ENCODE results near the gene XPA.

XPA gene

DNA sequence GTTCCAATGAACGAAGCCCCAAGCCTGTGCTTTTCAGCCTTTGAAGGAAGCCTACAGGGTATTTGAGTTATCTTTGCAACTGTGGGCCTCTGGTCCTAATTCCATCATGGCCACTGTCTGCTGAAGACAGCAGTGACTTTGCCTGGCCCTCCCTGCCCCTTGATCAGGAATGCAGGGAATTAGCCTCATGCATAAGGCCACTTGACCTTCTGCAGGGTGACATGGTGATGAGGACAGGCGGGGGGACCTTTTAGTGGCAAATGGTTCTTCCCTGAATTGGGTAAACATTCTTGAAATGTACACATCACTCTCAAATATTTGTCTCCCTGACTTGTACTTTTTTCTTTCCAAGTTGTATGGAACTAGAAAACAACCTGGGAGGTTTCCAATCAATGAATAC is 25.2 kb upstream of the XPA start:
- H3K9me3 ChIP-seq (ENCODE audit: control insufficient read depth, insufficient read depth, low read depth, low read length), result 0 out of 2 replicates have a peak, but pooled peaks cover 6% of the 10 kb centered on the region

DNA sequence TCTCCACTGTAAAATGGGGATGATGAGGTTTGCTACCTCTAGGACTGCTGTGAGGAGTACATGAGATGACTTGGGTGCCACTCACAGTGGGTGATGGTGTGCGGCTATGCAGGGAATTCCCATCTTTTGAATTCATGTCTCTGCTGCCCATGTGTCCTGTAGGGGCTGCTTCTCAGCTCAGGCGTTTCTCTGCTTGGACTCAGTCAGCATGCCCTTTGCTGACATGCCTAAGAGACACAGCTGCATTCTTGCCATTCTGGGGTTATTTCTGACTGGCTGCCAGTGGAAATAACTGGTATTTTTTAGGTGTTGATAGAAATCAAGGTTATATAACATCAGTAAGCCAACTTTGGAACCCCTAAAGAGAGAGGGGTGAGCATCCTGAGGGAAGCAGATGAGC is 24.3 kb upstream of the XPA start:
- H3K36me3 ChIP-seq (ENCODE audit: control insufficient read depth, insufficient read depth, low read length), result no peaks in the 10 kb centered on the region
- 0 out of 2 replicates have a peak, but pooled peaks cover 6% of the 10 kb centered on the region for H3K9me3 ChIP-seq (ENCODE audit: control insufficient read depth, insufficient read depth, low read depth, low read length)
- no peak overlapping the region for H3K4me3 ChIP-seq (ENCODE audit: low read depth, low read length)
- H3K27me3 ChIP-seq (ENCODE audit: control insufficient read depth, insufficient read depth, low read length), result peaks cover 8% of the 10 kb centered on the region
- no peak overlapping the region for H3K27ac ChIP-seq (ENCODE audit: low read depth, low read length)
- no peaks in the 10 kb centered on the region for H3K4me1 ChIP-seq (ENCODE audit: control insufficient read depth, insufficient read depth, low read length)
- H3K9ac ChIP-seq (ENCODE audit: low read length), result no peak overlapping the region

More for the DNA sequence above, 25.2 kb upstream of the XPA start:
- H3K27me3 ChIP-seq (ENCODE audit: control insufficient read depth, insufficient read depth, low read length), result peaks cover 8% of the 10 kb centered on the region
- H3K9ac ChIP-seq (ENCODE audit: low read length), result no peak overlapping the region
- no peak overlapping the region for H3K4me3 ChIP-seq (ENCODE audit: low read depth, low read length)
- no peaks in the 10 kb centered on the region for H3K4me1 ChIP-seq (ENCODE audit: control insufficient read depth, insufficient read depth, low read length)
- H3K36me3 ChIP-seq (ENCODE audit: control insufficient read depth, insufficient read depth, low read length), result no peaks in the 10 kb centered on the region
- H3K27ac ChIP-seq (ENCODE audit: low read depth, low read length), result no peak overlapping the region

DNA sequence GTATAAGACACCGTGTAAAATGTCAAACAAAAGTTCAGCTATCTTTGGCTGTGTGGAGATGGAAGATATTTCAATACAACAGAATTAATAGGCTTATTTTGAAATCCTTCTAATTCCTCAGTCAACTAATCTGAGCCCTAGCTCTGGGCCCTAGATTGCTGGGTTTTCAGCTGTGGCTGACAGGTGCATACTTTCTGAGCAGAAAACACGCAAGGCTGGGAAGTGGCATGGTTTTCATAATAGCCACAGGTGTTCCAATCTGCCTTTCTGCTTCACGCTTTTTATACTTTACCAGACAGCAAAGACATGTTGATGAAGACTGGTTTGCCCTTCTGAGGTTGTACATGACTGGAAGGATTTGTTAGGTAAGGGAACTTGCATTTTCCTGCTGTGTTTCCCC is 20.7 kb upstream of the XPA start:
- Histone ChIP-seq H3K9me3 (ENCODE audit: control insufficient read depth, insufficient read depth, low read depth, low read length) (0 out of 2 replicates have a peak, but pooled peaks cover 6% of the 10 kb centered on the region), H3K4me1 (ENCODE audit: control insufficient read depth, insufficient read depth, low read length) (peaks cover 7% of the 10 kb centered on the region), H3K27me3 (ENCODE audit: control insufficient read depth, insufficient read depth, low read length) (peaks cover 7% of the 10 kb centered on the region), H3K36me3 (ENCODE audit: control insufficient read depth, insufficient read depth, low read length) (no peaks in the 10 kb centered on the region), H3K4me3 (ENCODE audit: low read depth, low read length) (no peak overlapping the region), H3K9ac (ENCODE audit: low read length) (no peak overlapping the region), H3K27ac (ENCODE audit: low read depth, low read length) (no peak overlapping the region)

DNA sequence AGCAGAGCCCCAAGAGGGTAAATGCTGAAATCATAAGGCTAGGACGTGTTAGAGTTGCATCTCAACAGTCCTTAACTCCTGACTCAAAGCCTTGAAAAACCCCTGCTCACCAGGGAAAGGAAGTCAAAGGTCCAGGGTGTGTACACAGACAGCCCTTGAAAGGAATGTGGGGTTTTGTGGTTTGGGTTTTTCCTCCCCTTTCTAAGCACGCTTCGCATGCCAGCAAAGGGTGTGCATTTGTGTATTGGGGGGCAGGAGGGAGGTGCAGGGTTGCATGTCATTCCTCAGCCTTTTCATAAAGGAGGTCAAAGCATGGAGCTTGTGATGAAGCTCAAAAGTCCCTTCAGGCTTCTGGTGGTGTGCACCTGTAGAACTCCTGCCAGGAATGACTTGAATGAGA is 17.3 kb upstream of the XPA start:
- H3K4me3 ChIP-seq (ENCODE audit: low read depth, low read length), result no peak overlapping the region
- no peaks in the 10 kb centered on the region for H3K9me3 ChIP-seq (ENCODE audit: control insufficient read depth, insufficient read depth, low read depth, low read length)
- H3K27ac ChIP-seq (ENCODE audit: low read depth, low read length), result no peak overlapping the region
- H3K4me1 ChIP-seq (ENCODE audit: control insufficient read depth, insufficient read depth, low read length), result peaks cover 14% of the 10 kb centered on the region
- H3K27me3 ChIP-seq (ENCODE audit: control insufficient read depth, insufficient read depth, low read length), result peaks cover 6% of the 10 kb centered on the region
- H3K36me3 ChIP-seq (ENCODE audit: control insufficient read depth, insufficient read depth, low read length), result no peaks in the 10 kb centered on the region
- H3K9ac ChIP-seq (ENCODE audit: low read length), result no peak overlapping the region

DNA sequence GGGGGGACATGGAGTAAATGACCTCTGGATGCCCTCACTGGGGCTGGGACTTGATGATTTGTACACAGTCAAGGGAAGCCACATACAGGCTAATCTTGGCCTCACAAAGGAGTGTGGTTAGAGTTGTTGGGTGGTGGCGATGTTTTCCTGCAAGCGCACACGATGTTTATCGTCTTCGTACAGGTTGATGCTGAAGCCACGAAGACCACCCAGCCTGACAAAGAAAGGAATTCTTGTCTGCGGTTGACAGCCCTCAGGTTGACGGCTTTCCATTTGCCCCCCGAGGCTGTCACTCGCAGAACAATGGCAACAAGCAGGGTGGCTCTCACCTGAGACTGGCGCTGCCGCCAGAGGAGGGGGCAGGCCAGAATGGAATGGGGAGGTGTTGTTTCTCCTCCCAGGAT is 14.1 kb upstream of the XPA start:
- H3K27me3 ChIP-seq (ENCODE audit: control insufficient read depth, insufficient read depth, low read length), result 0 out of 2 replicates have a peak, but pooled peaks cover 3% of the 10 kb centered on the region
- no peak overlapping the region for H3K27ac ChIP-seq (ENCODE audit: low read depth, low read length)
- no peak overlapping the region for H3K9ac ChIP-seq (ENCODE audit: low read length)
- H3K4me3 ChIP-seq (ENCODE audit: low read depth, low read length), result peak overlapping the region; percentile 15; the same call in 1 of the 2 replicates
- no peaks in the 10 kb centered on the region for H3K9me3 ChIP-seq (ENCODE audit: control insufficient read depth, insufficient read depth, low read depth, low read length)
- H3K36me3 ChIP-seq (ENCODE audit: control insufficient read depth, insufficient read depth, low read length), result no peaks in the 10 kb centered on the region
- peaks cover 14% of the 10 kb centered on the region for H3K4me1 ChIP-seq (ENCODE audit: control insufficient read depth, insufficient read depth, low read length)

DNA sequence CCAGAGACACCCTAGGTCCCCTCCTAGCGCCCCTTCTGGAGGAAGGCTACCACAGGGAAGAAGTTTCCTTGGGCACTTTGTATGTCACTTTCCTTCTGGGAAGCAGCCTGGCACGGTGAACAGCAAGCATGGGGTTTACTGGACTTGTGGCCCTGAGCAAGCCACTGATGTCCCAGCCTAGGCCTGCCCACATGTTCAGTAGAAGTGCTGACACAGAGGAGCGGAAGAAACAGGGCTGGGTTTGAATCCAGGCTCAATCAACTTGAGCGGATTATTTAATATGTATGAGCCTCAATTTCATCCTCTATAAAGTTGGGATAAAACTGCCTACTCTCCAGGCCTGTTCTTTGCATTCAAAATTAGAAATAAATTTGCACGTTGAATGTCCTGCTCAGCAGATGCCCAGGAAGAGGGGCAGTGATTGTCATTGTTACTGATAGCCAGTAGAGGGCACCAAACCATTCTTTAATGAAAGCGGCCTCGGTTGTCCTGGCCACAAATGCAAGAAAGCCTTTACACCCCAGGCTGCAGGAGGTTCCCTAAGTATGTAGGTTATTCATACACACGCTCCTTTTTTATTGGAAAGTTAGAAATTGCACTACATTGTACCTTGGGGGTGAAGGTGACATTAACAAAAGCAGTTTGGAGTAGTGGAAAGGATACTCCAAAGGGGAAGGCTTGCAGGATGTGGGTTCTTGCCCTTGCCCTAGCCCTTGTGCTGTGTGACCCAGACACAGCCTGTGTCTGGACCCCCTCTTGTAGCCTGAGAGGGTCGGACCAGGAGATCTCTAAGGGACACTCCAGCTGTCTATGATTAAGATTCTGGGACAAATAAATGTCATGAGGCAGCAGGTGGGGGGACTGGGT is 13.4 kb upstream of the XPA start:
- Histone ChIP-seq H3K27ac (ENCODE audit: low read depth, low read length) (no peak overlapping the region), H3K27me3 (ENCODE audit: control insufficient read depth, insufficient read depth, low read length) (0 out of 2 replicates have a peak, but pooled peaks cover 3% of the 10 kb centered on the region), H3K4me1 (ENCODE audit: control insufficient read depth, insufficient read depth, low read length) (peaks cover 14% of the 10 kb centered on the region), H3K9me3 (ENCODE audit: control insufficient read depth, insufficient read depth, low read depth, low read length) (no peaks in the 10 kb centered on the region), H3K4me3 (ENCODE audit: low read depth, low read length) (no peak overlapping the region), H3K36me3 (ENCODE audit: control insufficient read depth, insufficient read depth, low read length) (no peaks in the 10 kb centered on the region), H3K9ac (ENCODE audit: low read length) (no peak overlapping the region)

DNA sequence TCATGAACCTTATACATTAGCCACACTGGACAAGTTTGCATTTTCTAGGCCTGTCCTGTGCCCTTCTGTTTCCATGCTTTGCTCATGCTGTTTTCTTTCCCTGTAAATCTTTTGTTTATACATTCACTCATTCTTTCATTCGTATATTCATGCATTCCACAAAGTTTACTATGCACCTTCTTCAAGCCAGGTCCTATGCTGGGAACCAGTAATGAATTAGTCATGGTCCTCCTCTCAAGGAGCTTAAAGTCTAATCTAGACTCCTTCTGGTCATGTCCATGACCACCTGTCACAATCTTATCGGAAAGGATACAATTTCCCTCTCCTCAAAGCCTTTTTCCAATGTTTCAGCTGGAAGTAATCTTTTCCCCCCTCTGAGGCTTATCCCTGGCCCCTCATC is 9.1 kb upstream of the XPA start:
- Histone ChIP-seq H3K27ac (ENCODE audit: low read depth, low read length) (no peak overlapping the region), H3K4me3 (ENCODE audit: low read depth, low read length) (no peak overlapping the region), H3K9me3 (ENCODE audit: control insufficient read depth, insufficient read depth, low read depth, low read length) (no peaks in the 10 kb centered on the region), H3K4me1 (ENCODE audit: control insufficient read depth, insufficient read depth, low read length) (peaks cover 9% of the 10 kb centered on the region; the same call in 1 of the 2 replicates), H3K27me3 (ENCODE audit: control insufficient read depth, insufficient read depth, low read length) (no peaks in the 10 kb centered on the region), H3K9ac (ENCODE audit: low read length) (no peak overlapping the region), H3K36me3 (ENCODE audit: control insufficient read depth, insufficient read depth, low read length) (no peaks in the 10 kb centered on the region)

DNA sequence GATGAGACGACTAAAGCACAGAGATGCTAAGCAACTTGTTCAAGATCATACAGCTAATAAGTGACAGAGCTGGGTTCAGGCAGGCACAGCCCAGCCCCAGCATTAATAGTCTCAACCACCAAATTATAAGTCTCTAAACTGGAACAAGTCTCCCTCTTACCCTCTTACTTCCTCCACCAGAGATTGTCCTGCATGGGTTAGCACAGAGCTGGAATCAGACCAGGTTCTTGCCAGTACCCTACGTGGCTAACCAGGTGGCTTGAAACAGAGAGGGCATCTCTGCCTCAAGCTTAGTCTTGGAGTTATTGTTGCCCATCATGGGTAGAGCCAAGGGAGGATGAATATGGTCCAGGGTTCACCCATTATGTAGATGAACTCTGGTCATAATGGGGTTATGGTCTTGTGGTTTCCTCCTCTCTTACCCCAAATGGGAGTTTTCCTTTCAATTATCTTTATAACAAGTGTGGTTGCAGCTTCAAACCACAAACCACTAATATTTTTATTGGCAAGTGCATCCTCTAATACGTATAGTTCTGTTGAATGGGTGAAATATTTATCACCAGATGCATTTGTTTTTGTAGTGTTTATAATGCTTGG is 8.3 kb upstream of the XPA start:
- Histone ChIP-seq H3K36me3 (ENCODE audit: control insufficient read depth, insufficient read depth, low read length) (no peaks in the 10 kb centered on the region), H3K4me3 (ENCODE audit: low read depth, low read length) (no peak overlapping the region), H3K4me1 (ENCODE audit: control insufficient read depth, insufficient read depth, low read length) (peaks cover 9% of the 10 kb centered on the region; the same call in 1 of the 2 replicates), H3K9me3 (ENCODE audit: control insufficient read depth, insufficient read depth, low read depth, low read length) (no peaks in the 10 kb centered on the region), H3K27ac (ENCODE audit: low read depth, low read length) (no peak overlapping the region), H3K27me3 (ENCODE audit: control insufficient read depth, insufficient read depth, low read length) (no peaks in the 10 kb centered on the region), H3K9ac (ENCODE audit: low read length) (no peak overlapping the region)

DNA sequence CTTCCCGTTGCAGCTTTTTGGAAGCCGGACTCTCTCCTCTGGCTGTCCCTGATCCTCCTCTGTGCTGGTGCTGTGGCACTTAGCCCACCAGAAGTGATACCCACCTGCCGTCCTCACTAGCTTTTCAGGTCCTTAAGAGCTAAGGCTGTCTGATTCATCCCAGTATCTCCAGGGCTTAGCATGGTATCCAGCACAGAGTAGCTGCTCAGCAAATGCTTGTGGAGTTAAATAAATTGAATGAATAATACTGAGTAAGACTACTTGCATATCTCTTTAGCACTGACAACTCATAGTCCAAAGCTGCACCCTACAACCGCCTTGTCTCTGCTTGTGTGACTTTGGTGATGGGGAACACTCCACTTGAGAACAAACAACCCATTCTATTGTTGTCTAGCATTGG is 7.7 kb upstream of the XPA start:
- Histone ChIP-seq H3K27me3 (ENCODE audit: control insufficient read depth, insufficient read depth, low read length) (no peaks in the 10 kb centered on the region; the same call in 1 of the 2 replicates), H3K4me3 (ENCODE audit: low read depth, low read length) (no peak overlapping the region), H3K9me3 (ENCODE audit: control insufficient read depth, insufficient read depth, low read depth, low read length) (no peaks in the 10 kb centered on the region), H3K4me1 (ENCODE audit: control insufficient read depth, insufficient read depth, low read length) (peaks cover 9% of the 10 kb centered on the region; the same call in 1 of the 2 replicates), H3K27ac (ENCODE audit: low read depth, low read length) (no peak overlapping the region), H3K36me3 (ENCODE audit: control insufficient read depth, insufficient read depth, low read length) (no peaks in the 10 kb centered on the region), H3K9ac (ENCODE audit: low read length) (no peak overlapping the region)

DNA sequence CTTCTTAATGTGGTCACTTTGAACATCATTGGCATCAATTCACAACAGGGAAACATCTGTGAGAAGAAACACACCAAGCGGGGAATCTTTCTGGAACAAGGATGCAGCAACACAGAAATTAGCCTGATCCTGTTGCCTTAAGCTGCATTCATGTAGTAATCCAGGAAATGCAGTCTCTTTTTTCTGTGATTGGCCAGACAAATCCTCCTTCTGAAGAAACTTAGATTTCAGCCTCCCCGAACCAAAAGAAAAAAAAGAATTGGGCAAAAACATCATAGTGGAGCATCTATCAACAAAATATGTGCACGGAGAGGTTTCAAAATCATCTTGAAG is 7.2 kb upstream of the XPA start:
- Histone ChIP-seq H3K4me1 (ENCODE audit: control insufficient read depth, insufficient read depth, low read length) (peaks cover 9% of the 10 kb centered on the region; the same call in 1 of the 2 replicates), H3K27me3 (ENCODE audit: control insufficient read depth, insufficient read depth, low read length) (no peaks in the 10 kb centered on the region; the same call in 1 of the 2 replicates), H3K9ac (ENCODE audit: low read length) (no peak overlapping the region), H3K9me3 (ENCODE audit: control insufficient read depth, insufficient read depth, low read depth, low read length) (no peaks in the 10 kb centered on the region), H3K4me3 (ENCODE audit: low read depth, low read length) (no peak overlapping the region), H3K36me3 (ENCODE audit: control insufficient read depth, insufficient read depth, low read length) (no peaks in the 10 kb centered on the region), H3K27ac (ENCODE audit: low read depth, low read length) (no peak overlapping the region)
